Stimulated activated CD4-positive, alpha-beta T cell treated with anti-CD3 and anti-CD28 coated beads, Interleukin-15, amount 100 ng/mL, for 48 hours (primary cell): ENCODE results near the gene RTN1.
A peak's percentile ranks its signal among the peaks of the same experiment; 100 is the strongest.
"Not testable (repeated sequence)": the region's sequence is repeated elsewhere in the genome, so short reads cannot be mapped to it uniquely, and the experiment has no call there.

Experiments
- DNase-seq, 2 donors: peaks; one replicate each; pipeline ENCODE4 v3.0.0-alpha.2; 2020; ENCODE audit warnings: low read depth in 2 of 2

Gene RTN1

GRCh38 chr14:59705245-59705644, 165.3 kb downstream of the RTN1 start:
- DNase-seq, result no peak

DNA sequence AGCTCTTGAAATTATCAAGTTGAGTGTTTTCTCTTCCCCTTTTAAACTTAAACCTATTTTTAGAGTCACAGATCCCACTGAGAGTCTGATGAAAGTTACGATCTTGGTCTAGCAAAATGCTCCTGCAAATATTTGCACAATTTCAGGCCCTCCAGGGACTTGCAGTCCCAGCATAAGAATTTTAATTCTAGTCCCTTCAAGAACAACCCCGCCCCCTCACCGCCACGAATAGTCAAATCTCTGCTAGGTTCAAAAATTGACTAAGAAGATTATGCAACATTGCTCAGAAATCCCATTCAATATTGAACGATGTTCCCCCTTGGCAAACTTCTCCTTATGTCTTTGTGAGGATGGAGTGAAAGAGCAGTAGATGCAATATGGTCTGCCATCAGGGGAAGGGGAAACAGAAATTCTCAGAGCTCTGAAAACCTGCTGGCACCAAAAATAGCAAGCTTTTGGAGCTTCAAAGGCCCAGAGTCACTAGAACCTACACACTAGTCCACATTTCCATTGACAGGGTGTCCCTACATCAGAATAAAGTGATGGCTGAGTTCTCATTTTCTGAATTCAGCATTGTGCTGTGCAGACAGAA, 166.4 kb downstream of the RTN1 start:
- no peak for DNase-seq

GRCh38 chr14:59699442-59699841, 171.1 kb downstream of the RTN1 start:
- no peak for DNase-seq

- DNase-seq, result no peak
Observed at GRCh38 chr14:59698793-59699192, 171.8 kb downstream of the RTN1 start.

GRCh38 chr14:59695198-59695597, 175.4 kb downstream of the RTN1 start:
- DNase-seq, result no peak

GRCh38 chr14:59691266-59691665, 179.3 kb downstream of the RTN1 start:
- no peak for DNase-seq

GRCh38 chr14:59690426-59690825, 180.2 kb downstream of the RTN1 start:
- no peak for DNase-seq

- peak in 1 of 2 donors; percentile 18 for DNase-seq
Observed at GRCh38 chr14:59688224-59689170, 182.1 kb downstream of the RTN1 start.

GRCh38 chr14:59687663-59688062, 182.9 kb downstream of the RTN1 start:
- DNase-seq, result no peak

GRCh38 chr14:59679872-59680271, 190.7 kb downstream of the RTN1 start:
- DNase-seq, result no peak

DNA sequence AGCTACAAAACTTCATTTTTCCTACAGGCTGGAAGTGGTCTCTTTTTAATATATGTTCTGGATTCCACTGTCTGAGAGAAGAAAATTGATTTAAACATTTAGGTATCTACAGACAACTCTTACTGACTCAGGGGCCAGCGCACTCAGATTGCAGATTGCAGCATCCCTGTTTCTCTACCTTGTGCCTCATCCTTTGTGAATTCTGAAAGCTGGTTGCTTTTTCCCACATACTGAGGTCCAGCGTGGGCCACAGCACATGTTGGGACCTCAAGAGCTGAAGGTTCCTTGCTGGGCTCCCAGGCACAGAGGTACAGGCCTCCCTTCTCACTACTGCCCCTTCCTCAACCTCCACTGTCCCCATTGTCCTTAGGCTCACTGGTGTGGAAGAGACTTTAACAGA, 192.2 kb downstream of the RTN1 start:
- DNase-seq, result no peak

- no peak for DNase-seq
Observed at GRCh38 chr14:59677771-59678231, 192.8 kb downstream of the RTN1 start.

DNA sequence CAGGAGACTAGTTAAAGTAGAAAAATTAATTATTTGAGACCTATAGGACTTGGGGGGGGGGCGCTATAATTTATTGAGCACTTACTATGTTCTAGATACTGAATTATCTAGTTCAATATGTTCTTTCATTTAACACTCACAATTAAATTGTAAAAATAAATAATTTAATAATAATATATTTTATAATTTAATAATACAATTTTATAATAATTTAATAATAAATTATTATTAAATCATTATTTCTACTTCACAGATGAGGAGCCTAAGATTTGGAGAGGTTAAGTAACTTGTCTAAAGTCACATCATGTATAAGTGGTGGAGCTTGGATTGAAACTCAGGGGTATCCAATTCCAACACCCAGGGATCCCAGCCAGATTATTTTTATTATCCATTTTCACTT, 195.2 kb downstream of the RTN1 start:
- no peak for DNase-seq

DNA sequence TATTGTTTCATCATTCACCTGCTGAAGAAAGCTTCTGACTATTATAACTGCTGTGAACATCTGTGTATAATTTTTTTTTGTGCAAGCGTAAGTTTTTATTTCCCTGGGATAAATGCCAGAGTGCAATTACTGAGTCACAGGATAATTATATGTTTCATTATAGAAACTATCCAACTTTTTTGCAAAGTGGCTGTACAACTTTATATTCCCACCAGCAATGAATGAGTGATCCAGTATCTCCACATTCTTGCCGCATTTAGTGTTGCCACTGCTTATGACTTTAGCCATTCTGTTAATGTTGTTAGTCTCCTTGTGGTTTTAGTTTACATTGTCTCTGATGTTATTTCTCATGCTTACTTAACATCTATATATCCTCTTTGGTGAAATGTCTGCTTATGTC, 205.8 kb downstream of the RTN1 start:
- no peak for DNase-seq

DNA sequence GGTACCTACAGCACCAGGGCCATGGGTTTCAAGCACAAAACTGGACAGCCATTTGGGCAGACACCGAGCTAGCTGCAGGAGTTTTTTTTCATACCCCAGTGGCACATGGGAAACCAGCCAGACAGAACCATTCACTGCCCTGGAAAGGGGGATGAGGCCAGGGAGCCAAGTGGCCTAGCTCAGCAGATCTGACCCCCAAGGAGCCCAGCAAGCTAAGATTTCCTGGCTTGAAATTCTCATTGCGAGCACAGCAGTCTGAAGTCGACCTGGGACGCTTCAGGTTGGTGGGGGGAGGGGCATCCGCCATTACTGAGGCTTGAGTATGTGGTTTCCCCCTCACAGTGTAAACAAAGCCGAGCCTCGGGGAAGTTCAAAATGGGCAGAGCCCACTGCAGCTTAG, 212.8 kb downstream of the RTN1 start:
- no peak for DNase-seq

DNA sequence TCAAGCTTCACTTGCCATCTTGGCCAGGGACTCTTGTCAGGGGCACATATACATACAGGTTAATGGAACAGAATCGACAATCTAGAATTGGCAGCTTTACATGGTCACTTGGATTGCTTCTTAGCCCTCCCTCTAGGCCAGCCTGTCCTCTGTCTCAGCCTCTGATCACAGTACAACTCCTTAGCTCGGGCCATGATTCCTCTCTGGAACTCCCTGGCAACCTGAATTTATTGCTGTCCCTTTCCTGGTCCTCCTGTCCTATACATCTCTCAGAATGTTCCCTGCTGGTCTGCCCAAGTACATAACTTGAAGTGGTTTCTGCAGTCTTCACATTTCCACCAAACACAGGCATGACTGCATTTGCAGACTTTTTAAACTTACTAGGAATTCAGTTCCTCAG, 214.1 kb downstream of the RTN1 start:
- DNase-seq, result no peak

DNA sequence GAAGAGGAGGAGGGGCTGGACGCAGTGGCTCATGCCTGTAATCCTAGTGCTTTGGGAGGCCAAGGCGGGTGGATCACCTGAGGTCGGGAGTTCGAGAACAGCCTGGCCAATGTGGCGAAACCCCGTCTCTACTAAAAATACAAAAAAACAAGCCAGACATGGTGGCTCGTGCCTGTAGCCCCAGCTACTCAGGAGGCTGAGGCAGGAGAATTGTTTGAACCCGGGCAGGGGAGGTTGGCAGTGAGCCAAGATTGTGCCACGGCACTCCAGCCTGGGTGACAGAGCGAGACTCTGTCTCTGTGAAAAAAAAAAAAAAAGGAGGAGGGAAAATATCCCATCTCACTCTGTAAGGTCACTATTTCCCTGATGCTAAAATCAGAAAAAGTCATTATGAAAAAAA, 216.4 kb downstream of the RTN1 start:
- DNase-seq, result not testable (repeated sequence)

- not testable (repeated sequence) for DNase-seq
Observed at GRCh38 chr14:59646832-59647231, 223.7 kb downstream of the RTN1 start.

GRCh38 chr14:59638885-59639284, 231.7 kb downstream of the RTN1 start:
- DNase-seq, result no peak

DNA sequence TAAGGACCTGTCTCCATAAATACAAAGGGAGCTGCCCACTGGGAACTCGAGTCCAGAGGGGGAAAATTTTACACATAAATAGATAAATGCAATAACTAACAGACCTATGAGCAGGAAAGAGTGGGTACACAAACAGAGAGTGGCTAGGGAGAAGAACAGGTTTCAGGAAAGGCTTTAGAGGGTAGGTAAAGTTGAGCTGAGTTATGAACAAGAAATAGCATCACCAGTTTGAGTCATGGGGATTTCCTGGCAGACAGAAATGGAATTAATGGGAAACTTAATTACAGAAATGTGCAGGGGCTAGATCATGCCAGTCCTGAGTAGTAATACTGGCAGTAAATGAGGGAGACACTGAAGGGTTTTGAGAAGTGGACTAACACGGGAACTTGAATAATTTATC, 236.0 kb downstream of the RTN1 start:
- no peak for DNase-seq

GRCh38 chr14:59633486-59633885, 237.1 kb downstream of the RTN1 start:
- no peak for DNase-seq

GRCh38 chr14:59632381-59632780, 238.2 kb downstream of the RTN1 start:
- peak in 1 of 2 donors; percentile 4 for DNase-seq

- DNase-seq, result no peak
Observed at GRCh38 chr14:59631237-59631636, 239.3 kb downstream of the RTN1 start.
